K562 (cell line): ENCODE measurements around the gene LBHD1. TPM values are rescaled to one million over a fixed set of nuclear protein-coding genes. Genes with fewer than 3 reads are reported as not detected.
A peak's percentile ranks its signal among the peaks of the same experiment; 100 is the strongest.

Experiments
- CC2D1A ChIP-seq: fragments of 450-650 bp; IDR thresholded peaks from 2 replicates; pipeline ENCODE4 v1.6.1; 2017; ENCODE audit warnings: mild to moderate bottlenecking
- CEBPG ChIP-seq, 3 experiments: fragments of 200-800 bp in 1 of 3; sonication (Bioruptor generic) in 1 of 3; sonication (generic) in 1 of 3; formaldehyde crosslinking in 1 of 3; IDR thresholded peaks in 2 of 3; conservative IDR thresholded peaks in 1 of 3; 2 replicates each; pipeline versions ENCODE4 v1.6.1 to v1.8.0; 2016 to 2022; ENCODE audit warnings: missing compliant biosample characterization in 2 of 3, missing genetic modification characterization in 2 of 3, mild to moderate bottlenecking in 1 of 3, missing genetic modification reagents in 1 of 3
- CHD7 ChIP-seq: fragments of 200-600 bp; sonication (generic); IDR thresholded peaks from one replicate; pipeline ENCODE4 v1.6.1; 2012; ENCODE audit warnings: mild to moderate bottlenecking, low read depth, low read length, inconsistent platforms
- EGR1 ChIP-seq: fragments of 450-650 bp; conservative IDR thresholded peaks from 2 replicates; pipeline ENCODE4 v1.6.1; 2017; ENCODE audit warnings: mild to moderate bottlenecking
- ESRRA ChIP-seq: fragments of 450-650 bp; IDR thresholded peaks from 2 replicates; pipeline ENCODE4 v1.6.1; 2014; ENCODE audit warnings: low read depth, mild to moderate bottlenecking, moderate library complexity, borderline replicate concordance
- SAP30 ChIP-seq: fragments of 200-600 bp; sonication (generic); IDR thresholded peaks from 2 replicates; pipeline ENCODE4 v1.6.1; 2012; ENCODE audit warnings: borderline replicate concordance, low read depth, mild to moderate bottlenecking, moderate library complexity, low read length, control low read depth, inconsistent platforms; ENCODE audit not compliant: insufficient read depth, poor library complexity, severe bottlenecking
- polyA plus RNA-seq, 8 experiments: library from polyadenylated mRNA; depleted of rRNA in 4 of 8; stranded (reverse) in 5 of 8; unstranded in 3 of 8; fragments of >200 nt; fragmentation: Nextera tagmentation in 2 of 8; fragmentation: Illumina TruSeq in 1 of 8; extraction: Ambion mirVana in 2 of 8; extraction: Trizol in 1 of 8; gene quantifications; 2 replicates each; pipeline versions ENCODE4 v1.2.1 to v1.2.3, GENCODE V29; 2011 to 2014; ENCODE audit warnings: inconsistent platforms in 1 of 8, missing spikeins in 1 of 8
- total RNA-seq, 7 experiments: library from RNA; depleted of rRNA in 6 of 7; stranded (reverse); fragments of >200 nt in 6 of 7; fragmentation: Illumina TruSeq in 2 of 7; extraction: Trizol in 2 of 7; gene quantifications; 2 replicates each; pipeline versions ENCODE4 v1.2.1 to v1.2.3, GENCODE V29; 2011 to 2021; ENCODE audit warnings: low replicate concordance in 1 of 7
- TF ChIP-seq, protein P1 (sequence below): sonication (generic); formaldehyde crosslinking; IDR thresholded peaks from 2 replicates; pipeline ENCODE4 v1.9.0; 2022; ENCODE audit warnings: mild to moderate bottlenecking, missing genetic modification reagents
- TF ChIP-seq, protein P2 (sequence below): fragments of 450-650 bp; IDR thresholded peaks from 2 replicates; pipeline ENCODE4 v1.6.1; 2017; ENCODE audit warnings: antibody characterized with exemption, mild to moderate bottlenecking

Gene LBHD1
- total and polyA plus RNA-seq, 9 of the 15 experiments (the other 6 are each of a cell fraction or from before 2014, with no cell fraction given): 2.6 to 28.0 (median 12.5) TPM

DNA sequence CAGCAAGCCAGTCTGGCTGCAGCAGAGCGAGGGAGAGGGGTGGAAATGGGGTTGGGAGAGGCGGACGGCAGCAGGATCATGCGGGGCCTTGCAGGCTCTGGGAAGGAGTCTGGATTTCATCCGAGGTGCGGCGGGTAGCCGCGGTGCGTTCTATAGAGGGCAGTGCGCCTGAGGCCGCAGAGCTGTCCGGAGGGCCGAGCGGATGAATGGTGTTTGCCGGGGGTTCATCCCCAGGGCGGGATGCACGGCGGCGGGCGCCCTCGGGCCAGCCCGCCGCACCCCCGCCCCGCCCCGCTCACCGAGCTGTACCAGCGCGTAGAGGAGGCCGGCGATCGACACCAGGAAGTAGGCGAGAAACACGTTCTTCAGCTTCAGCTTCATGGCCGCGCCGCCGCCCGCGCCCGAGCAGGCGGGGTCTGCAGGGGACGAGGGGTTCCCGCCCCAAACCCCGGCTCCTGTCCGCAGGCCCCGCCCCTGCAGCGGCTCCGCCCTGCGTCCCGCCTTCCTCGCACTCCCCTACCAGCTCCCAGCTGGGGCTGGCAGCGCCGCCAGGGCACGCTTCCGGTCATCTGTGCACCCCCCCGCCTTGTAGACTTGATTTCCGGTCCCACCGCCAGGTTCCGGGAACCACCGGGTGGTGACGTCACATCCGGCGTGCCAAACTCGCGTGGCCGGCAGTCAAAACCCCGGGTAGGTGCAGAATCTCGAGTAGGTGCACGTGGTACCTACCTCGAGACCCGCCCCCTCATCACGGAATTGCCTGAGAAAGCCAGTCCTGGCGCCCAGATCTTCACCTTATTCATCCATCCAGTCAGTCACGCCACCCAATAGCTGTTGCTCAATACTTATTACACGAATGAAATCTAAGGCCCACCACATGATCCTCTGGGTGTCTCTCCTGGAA lies 50.2 kb downstream of the LBHD1 start, which contains the start of gene B3GAT3 (continued):
- TF ChIP-seq CEBPG (CRISPR knock-in tag; IDR thresholded peaks at IDR 0.05): peak; percentile 79
- peak; percentile 95 for TF ChIP-seq CEBPG (tag; conservative IDR thresholded peaks at IDR 0.05 in 1 of 2, IDR thresholded peaks at IDR 0.05 in 1 of 2)
- TF ChIP-seq ESRRA: peak; percentile 50; the same call in 1 of the 2 replicates
- peak; percentile 83 for TF ChIP-seq SAP30
- TF ChIP-seq EGR1: peak; percentile 71
- TF ChIP-seq CHD7: no peak
- no peak for TF ChIP-seq CC2D1A
- TF ChIP-seq, protein P1, sequence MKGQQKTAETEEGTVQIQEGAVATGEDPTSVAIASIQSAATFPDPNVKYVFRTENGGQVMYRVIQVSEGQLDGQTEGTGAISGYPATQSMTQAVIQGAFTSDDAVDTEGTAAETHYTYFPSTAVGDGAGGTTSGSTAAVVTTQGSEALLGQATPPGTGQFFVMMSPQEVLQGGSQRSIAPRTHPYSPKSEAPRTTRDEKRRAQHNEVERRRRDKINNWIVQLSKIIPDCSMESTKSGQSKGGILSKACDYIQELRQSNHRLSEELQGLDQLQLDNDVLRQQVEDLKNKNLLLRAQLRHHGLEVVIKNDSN (CRISPR knock-in tag): peak; percentile 90
- TF ChIP-seq, protein P2, sequence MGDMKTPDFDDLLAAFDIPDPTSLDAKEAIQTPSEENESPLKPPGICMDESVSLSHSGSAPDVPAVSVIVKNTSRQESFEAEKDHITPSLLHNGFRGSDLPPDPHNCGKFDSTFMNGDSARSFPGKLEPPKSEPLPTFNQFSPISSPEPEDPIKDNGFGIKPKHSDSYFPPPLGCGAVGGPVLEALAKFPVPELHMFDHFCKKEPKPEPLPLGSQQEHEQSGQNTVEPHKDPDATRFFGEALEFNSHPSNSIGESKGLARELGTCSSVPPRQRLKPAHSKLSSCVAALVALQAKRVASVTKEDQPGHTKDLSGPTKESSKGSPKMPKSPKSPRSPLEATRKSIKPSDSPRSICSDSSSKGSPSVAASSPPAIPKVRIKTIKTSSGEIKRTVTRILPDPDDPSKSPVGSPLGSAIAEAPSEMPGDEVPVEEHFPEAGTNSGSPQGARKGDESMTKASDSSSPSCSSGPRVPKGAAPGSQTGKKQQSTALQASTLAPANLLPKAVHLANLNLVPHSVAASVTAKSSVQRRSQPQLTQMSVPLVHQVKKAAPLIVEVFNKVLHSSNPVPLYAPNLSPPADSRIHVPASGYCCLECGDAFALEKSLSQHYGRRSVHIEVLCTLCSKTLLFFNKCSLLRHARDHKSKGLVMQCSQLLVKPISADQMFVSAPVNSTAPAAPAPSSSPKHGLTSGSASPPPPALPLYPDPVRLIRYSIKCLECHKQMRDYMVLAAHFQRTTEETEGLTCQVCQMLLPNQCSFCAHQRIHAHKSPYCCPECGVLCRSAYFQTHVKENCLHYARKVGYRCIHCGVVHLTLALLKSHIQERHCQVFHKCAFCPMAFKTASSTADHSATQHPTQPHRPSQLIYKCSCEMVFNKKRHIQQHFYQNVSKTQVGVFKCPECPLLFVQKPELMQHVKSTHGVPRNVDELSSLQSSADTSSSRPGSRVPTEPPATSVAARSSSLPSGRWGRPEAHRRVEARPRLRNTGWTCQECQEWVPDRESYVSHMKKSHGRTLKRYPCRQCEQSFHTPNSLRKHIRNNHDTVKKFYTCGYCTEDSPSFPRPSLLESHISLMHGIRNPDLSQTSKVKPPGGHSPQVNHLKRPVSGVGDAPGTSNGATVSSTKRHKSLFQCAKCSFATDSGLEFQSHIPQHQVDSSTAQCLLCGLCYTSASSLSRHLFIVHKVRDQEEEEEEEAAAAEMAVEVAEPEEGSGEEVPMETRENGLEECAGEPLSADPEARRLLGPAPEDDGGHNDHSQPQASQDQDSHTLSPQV: peak; percentile 90
